AG10803 (cell line): ENCODE data around the gene KRTAP9-1.
"Not testable (repeated sequence)": the region's sequence is repeated elsewhere in the genome, so short reads cannot be mapped to it uniquely, and the experiment has no call there.

ENCODE experiments used
- DNase-seq: peaks from one replicate; pipeline ENCODE4 v3.0.0; 2010; ENCODE audit warnings: low read depth
- H3K4me3 ChIP-seq: 2 replicates; pipeline ENCODE4 v1.5.1; 2011; ENCODE audit warnings: mild to moderate bottlenecking, low read length, control low read depth
- CTCF ChIP-seq: conservative IDR thresholded peaks from 2 replicates; pipeline ENCODE4 v1.5.1; 2011; ENCODE audit warnings: mild to moderate bottlenecking, low read length, control low read depth, inconsistent platforms

The KRTAP9-1 gene

GRCh38 chr17:41149652-41149985 is 40.1 kb upstream of the KRTAP9-1 start, which contains the start of gene KRTAP4-5:
TSS of gene KRTAP4-5 (minus strand) at chr17:41149825. CDS start at chr17:41149767, 58 bp downstream.
- DNase-seq = no peak
- no peak within 1 kb of the TSS for H3K4me3 ChIP-seq
- no peak for TF ChIP-seq CTCF

- no peak for DNase-seq
- H3K4me3 ChIP-seq = no peak overlapping the region
- no peak for TF ChIP-seq CTCF
These were observed 39.7 kb upstream of the KRTAP9-1 start for GRCh38 chr17:41150026-41150425.

GRCh38 chr17:41151525-41151924 is 38.2 kb upstream of the KRTAP9-1 start:
- no peak for DNase-seq
- H3K4me3 ChIP-seq = no peak overlapping the region
- TF ChIP-seq CTCF = no peak

GRCh38 chr17:41153856-41154255 is 35.8 kb upstream of the KRTAP9-1 start:
- TF ChIP-seq CTCF = no peak
- no peak overlapping the region for H3K4me3 ChIP-seq
- no peak for DNase-seq

- not testable (repeated sequence) for H3K4me3 ChIP-seq, DNase-seq
These were observed 29.5 kb upstream of the KRTAP9-1 start for GRCh38 chr17:41160190-41160589.

- DNase-seq = no peak
- TF ChIP-seq CTCF = no peak
- no peak within 1 kb of the TSS for H3K4me3 ChIP-seq
These were observed 29.0 kb upstream of the KRTAP9-1 start, which contains the start of gene KRTAP4-4 for GRCh38 chr17:41160648-41161047. TSS of gene KRTAP4-4 (minus strand) at chr17:41160748. CDS start at chr17:41160691, 57 bp downstream.

GRCh38 chr17:41163828-41164227 is 25.9 kb upstream of the KRTAP9-1 start:
- H3K4me3 ChIP-seq = no peak overlapping the region
- TF ChIP-seq CTCF = no peak
- DNase-seq = no peak

GRCh38 chr17:41167561-41167960 is 22.1 kb upstream of the KRTAP9-1 start:
- TF ChIP-seq CTCF = no peak
- no peak for DNase-seq
- no peak overlapping the region for H3K4me3 ChIP-seq
